Measurements from ENCODE around the gene AQP5.
A peak's percentile ranks its signal among the peaks of the same experiment; 100 is the strongest.
"Not testable (repeated sequence)": the region's sequence is repeated elsewhere in the genome, so short reads cannot be mapped to it uniquely, and the experiment has no call there.

AQP5 gene

GRCh38 chr12:49983892-49984291 is 22.2 kb downstream of the AQP5 start:
- peak; percentile 58 for DNase-seq

GRCh38 chr12:49984476-49985359 is 23.0 kb downstream of the AQP5 start:
- DNase-seq = no peak

GRCh38 chr12:49985981-49986380 is 24.3 kb downstream of the AQP5 start:
- no peak for DNase-seq

GRCh38 chr12:49986476-49986875 is 24.8 kb downstream of the AQP5 start:
- not testable (repeated sequence) for DNase-seq

GRCh38 chr12:49987625-49988303 is 26.1 kb downstream of the AQP5 start:
- DNase-seq = peak; percentile 42

- DNase-seq = not testable (repeated sequence)
These were observed 27.7 kb downstream of the AQP5 start for GRCh38 chr12:49989400-49989799.

- no peak for DNase-seq
These were observed 28.6 kb downstream of the AQP5 start for GRCh38 chr12:49990273-49990672.

- DNase-seq = no peak
These were observed 36.8 kb downstream of the AQP5 start for GRCh38 chr12:49998453-49998852.

GRCh38 chr12:50003595-50003994 is 41.9 kb downstream of the AQP5 start:
- DNase-seq = no peak

- no peak for DNase-seq
These were observed 43.0 kb downstream of the AQP5 start for GRCh38 chr12:50004696-50005095.

- DNase-seq = no peak
These were observed 43.5 kb downstream of the AQP5 start for GRCh38 chr12:50005175-50005574.

GRCh38 chr12:50006280-50006679 is 44.6 kb downstream of the AQP5 start:
- DNase-seq = no peak

- DNase-seq = no peak
These were observed 45.2 kb downstream of the AQP5 start for GRCh38 chr12:50006754-50007442.

- no peak for DNase-seq
These were observed 51.9 kb downstream of the AQP5 start for GRCh38 chr12:50013361-50014147.

GRCh38 chr12:50014342-50014741 is 52.7 kb downstream of the AQP5 start:
- no peak for DNase-seq

All from NCI-H1092 (cell line).